DND-41 (cell line): Measurements from ENCODE around the gene GTF2IRD1.

Source experiments
- ATAC-seq: fragments of 200-7000 bp; cut with Tn5 transposase; 3 replicates; pipeline ENCODE4 v1.9.1; 2021; ENCODE audit warnings: low read depth; ENCODE audit not compliant: insufficient read depth
- DNase-seq: peaks from one replicate; pipeline ENCODE4 v3.0.0-alpha.2; 2020
- H2AFZ ChIP-seq: 2 replicates; pipeline ENCODE4 v1.6.0; 2012; ENCODE audit warnings: low read depth, low read length
- H3K27ac ChIP-seq: 2 replicates; pipeline ENCODE4 v1.5.1; 2012; ENCODE audit warnings: low read length, inconsistent platforms
- H3K27me3 ChIP-seq: fragments of 200-600 bp; sonication (generic); 2 replicates; pipeline ENCODE4 v1.6.0; 2012; ENCODE audit warnings: low read length, mild to moderate bottlenecking, inconsistent platforms; ENCODE audit not compliant: insufficient read depth, poor library complexity
- H3K36me3 ChIP-seq: 2 replicates; pipeline ENCODE4 v1.5.1; 2012; ENCODE audit warnings: low read length, inconsistent platforms; ENCODE audit not compliant: insufficient read depth
- H3K4me1 ChIP-seq: 2 replicates; pipeline ENCODE4 v1.5.1; 2012; ENCODE audit warnings: mild to moderate bottlenecking, low read length; ENCODE audit not compliant: insufficient read depth
- H3K4me2 ChIP-seq: 2 replicates; pipeline ENCODE4 v1.6.0; 2012; ENCODE audit warnings: mild to moderate bottlenecking, moderate library complexity, low read length, inconsistent platforms; ENCODE audit not compliant: insufficient read depth
- H3K4me3 ChIP-seq, 2 experiments: fragments of 200-600 bp in 1 of 2; shearing (Covaris generic) in 1 of 2; 2 replicates each; pipeline ENCODE4 v1.5.1; 2012 to 2016; ENCODE audit warnings: inconsistent platforms in 2 of 2, low read length in 2 of 2, mild to moderate bottlenecking in 2 of 2, low read depth in 1 of 2, moderate library complexity in 1 of 2
- H3K79me2 ChIP-seq: 2 replicates; pipeline ENCODE4 v1.6.0; 2012; ENCODE audit warnings: low read length, inconsistent platforms; ENCODE audit not compliant: insufficient read depth
- H3K9ac ChIP-seq: 2 replicates; pipeline ENCODE4 v1.6.0; 2012; ENCODE audit warnings: low read depth, mild to moderate bottlenecking, inconsistent platforms, low read length, moderate library complexity
- H3K9me3 ChIP-seq: 2 replicates; pipeline ENCODE4 v1.5.1; 2012; ENCODE audit warnings: low read length, moderate library complexity, mild to moderate bottlenecking, inconsistent platforms; ENCODE audit not compliant: insufficient read depth, severe bottlenecking
- H4K20me1 ChIP-seq: 2 replicates; pipeline ENCODE4 v1.6.0; 2012; ENCODE audit warnings: low read length; ENCODE audit not compliant: insufficient read depth
- EZH2 ChIP-seq: IDR thresholded peaks from 3 replicates; pipeline ENCODE4 v1.6.1; 2012; ENCODE audit warnings: borderline replicate concordance, low read depth, mild to moderate bottlenecking, moderate library complexity, low read length, inconsistent platforms; ENCODE audit not compliant: severe bottlenecking
- TF ChIP-seq, protein P1 (sequence below): IDR thresholded peaks from 2 replicates; pipeline ENCODE4 v1.5.1; 2012; ENCODE audit warnings: borderline replicate concordance, low read length, moderate library complexity, mild to moderate bottlenecking; ENCODE audit not compliant: poor library complexity, severe bottlenecking; ENCODE audit errors: extremely low read depth

GTF2IRD1 gene

GRCh38 chr7:74455291-74455804 lies 1.6 kb downstream of the GTF2IRD1 start:
- Histone ChIP-seq H3K9me3 (no peaks in the 10 kb centered on the region), H3K4me1 (peaks cover 27% of the 10 kb centered on the region), H3K36me3 (no peaks in the 10 kb centered on the region), H3K4me2 (peak overlapping the region; percentile 60), H3K27ac (no peak overlapping the region), H2AFZ (no peak overlapping the region), H3K9ac (no peak overlapping the region; the same call in 1 of the 2 replicates), H3K27me3 (no peaks in the 10 kb centered on the region), H3K4me3 (no peak overlapping the region), H4K20me1 (0 out of 2 replicates have a peak, but pooled peaks cover 3% of the 10 kb centered on the region), H3K79me2 (peaks cover 45% of the 10 kb centered on the region)
- DNase-seq (no peak), ATAC-seq (no peak)
- TF ChIP-seq, protein P1, sequence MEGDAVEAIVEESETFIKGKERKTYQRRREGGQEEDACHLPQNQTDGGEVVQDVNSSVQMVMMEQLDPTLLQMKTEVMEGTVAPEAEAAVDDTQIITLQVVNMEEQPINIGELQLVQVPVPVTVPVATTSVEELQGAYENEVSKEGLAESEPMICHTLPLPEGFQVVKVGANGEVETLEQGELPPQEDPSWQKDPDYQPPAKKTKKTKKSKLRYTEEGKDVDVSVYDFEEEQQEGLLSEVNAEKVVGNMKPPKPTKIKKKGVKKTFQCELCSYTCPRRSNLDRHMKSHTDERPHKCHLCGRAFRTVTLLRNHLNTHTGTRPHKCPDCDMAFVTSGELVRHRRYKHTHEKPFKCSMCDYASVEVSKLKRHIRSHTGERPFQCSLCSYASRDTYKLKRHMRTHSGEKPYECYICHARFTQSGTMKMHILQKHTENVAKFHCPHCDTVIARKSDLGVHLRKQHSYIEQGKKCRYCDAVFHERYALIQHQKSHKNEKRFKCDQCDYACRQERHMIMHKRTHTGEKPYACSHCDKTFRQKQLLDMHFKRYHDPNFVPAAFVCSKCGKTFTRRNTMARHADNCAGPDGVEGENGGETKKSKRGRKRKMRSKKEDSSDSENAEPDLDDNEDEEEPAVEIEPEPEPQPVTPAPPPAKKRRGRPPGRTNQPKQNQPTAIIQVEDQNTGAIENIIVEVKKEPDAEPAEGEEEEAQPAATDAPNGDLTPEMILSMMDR = no peak
- TF ChIP-seq EZH2 = no peak

DNA sequence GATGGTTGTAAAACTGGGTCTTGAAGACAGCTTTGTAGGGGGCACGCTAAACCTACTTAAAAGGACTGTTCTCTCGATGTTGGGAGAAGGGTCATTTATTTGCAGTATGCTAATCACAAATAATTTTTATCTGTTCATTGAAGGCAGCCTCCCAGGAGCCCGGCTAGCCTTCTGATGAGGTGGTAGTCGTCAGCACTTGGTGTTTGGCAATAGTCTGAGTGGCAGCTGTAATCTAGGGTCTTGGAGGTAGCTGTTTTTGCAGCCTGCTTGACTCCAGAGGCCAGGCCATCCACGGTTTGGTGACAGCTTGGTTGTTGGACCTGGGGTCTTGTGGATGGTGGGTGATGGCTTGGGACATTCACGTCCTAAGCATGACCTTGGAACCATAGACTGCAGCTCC lies 2.2 kb downstream of the GTF2IRD1 start:
- DNase-seq = no peak
- H3K4me2 ChIP-seq = 0 out of 2 replicates have a peak overlapping the region, but pooled peaks have one; percentile 60
- H3K9me3 ChIP-seq = no peaks in the 10 kb centered on the region
- peaks cover 51% of the 10 kb centered on the region for H3K79me2 ChIP-seq
- H2AFZ ChIP-seq = no peak overlapping the region
- no peak for TF ChIP-seq EZH2
- TF ChIP-seq, protein P1 = no peak
- no peak overlapping the region for H3K9ac ChIP-seq
- peaks cover 27% of the 10 kb centered on the region for H3K4me1 ChIP-seq
- ATAC-seq = no peak
- H3K4me3 ChIP-seq = no peak overlapping the region
- H3K36me3 ChIP-seq = no peaks in the 10 kb centered on the region
- no peak overlapping the region for H3K27ac ChIP-seq
- H4K20me1 ChIP-seq = 0 out of 2 replicates have a peak, but pooled peaks cover 3% of the 10 kb centered on the region
- H3K27me3 ChIP-seq = no peaks in the 10 kb centered on the region

DNA sequence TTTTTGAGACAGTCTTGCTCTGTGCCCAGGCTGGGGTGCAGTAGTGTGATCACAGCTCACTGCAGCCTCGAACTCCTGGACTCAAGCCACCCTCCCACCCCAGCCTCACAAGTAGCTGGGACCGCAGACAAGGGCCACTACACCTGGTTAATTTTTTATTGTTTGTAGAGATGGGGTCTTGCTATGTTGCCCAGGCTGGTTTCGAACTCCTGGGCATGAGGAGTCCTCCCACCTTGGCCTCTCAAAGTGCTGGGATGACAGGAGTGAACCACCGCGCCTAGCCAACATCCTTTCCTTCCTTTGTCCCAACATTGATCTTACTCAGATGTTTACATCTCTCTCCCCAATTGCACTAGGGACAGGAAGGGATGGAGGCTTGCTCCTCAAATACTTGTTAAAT lies 3.3 kb downstream of the GTF2IRD1 start:
- H2AFZ ChIP-seq = no peak overlapping the region
- no peak for DNase-seq
- no peak overlapping the region for H3K4me3 ChIP-seq
- H3K4me1 ChIP-seq = peaks cover 25% of the 10 kb centered on the region
- ATAC-seq = no peak
- H4K20me1 ChIP-seq = 0 out of 2 replicates have a peak, but pooled peaks cover 3% of the 10 kb centered on the region
- no peaks in the 10 kb centered on the region for H3K9me3 ChIP-seq
- no peaks in the 10 kb centered on the region for H3K27me3 ChIP-seq
- H3K79me2 ChIP-seq = peaks cover 60% of the 10 kb centered on the region
- H3K9ac ChIP-seq = no peak overlapping the region
- no peak overlapping the region for H3K4me2 ChIP-seq
- no peak for TF ChIP-seq EZH2
- TF ChIP-seq, protein P1 = no peak
- no peak overlapping the region for H3K27ac ChIP-seq
- H3K36me3 ChIP-seq = no peaks in the 10 kb centered on the region
